ENCODE data around the gene REXO5. TPM values are rescaled to one million over a fixed set of nuclear protein-coding genes. Genes with fewer than 3 reads are reported as not detected.

Gene REXO5
- total and polyA plus RNA-seq, 10 of the 15 experiments (the other 5 are each of a cell fraction or from before 2014, with no cell fraction given), result 3.8 to 15.5 (median 10.1) TPM

DNA sequence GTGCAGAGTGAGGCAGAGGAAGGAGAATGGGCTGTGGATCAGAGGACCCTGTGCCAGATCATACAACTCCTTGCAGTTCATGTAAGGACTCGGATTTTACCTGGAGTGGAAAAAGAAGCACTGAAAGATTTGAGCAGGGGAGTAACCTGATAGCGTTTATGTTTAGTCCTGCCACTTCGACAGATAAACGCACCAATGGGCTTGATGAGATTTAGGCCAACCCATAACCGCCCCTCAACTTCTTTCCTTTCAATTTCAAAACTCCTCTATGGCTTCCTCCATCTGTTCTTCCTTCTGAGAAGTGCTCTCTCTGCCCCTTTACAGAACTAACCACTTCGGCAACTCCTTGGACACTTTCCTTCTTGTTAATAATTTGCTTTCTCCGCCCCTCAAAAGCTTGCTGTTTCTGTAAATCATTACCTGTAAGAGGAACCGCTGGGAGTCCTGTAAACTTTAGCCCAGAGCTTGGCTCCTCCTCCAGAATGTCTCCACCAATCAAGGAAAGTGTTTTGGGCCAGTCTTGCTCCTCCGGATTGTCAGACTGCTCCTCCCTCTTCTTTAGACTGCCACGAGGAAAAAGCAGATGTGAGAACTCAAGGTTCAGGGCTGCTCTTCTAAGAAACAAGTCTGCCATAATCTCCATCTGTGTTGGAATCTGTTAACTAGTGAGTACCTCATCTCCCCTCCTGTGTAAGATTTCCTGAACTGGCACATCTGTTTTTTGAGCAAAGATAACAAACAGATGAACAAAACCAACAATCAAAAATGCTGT lies 42.7 kb upstream of the REXO5 start, which contains the start of gene ACSM3:
TSS of gene ACSM3 (plus strand) at position 554 of the 772 bp plus-strand sequence. CDS start 6,021 bp downstream, outside the sequence.
- under 1% methylated on average over 10 of the region's 10 CpGs for WGBS (ENCODE audit: insufficient coverage, insufficient replicate concordance, low lambda C conversion rate, missing lambda C conversion rate)
- Histone ChIP-seq H2AFZ (ENCODE audit: control insufficient read depth, low read depth, low read length) (peak within 1 kb of the TSS; percentile 96), H3K4me2 (ENCODE audit: control insufficient read depth, insufficient read depth) (peak within 1 kb of the TSS; percentile 85), H3K4me3 (peak within 1 kb of the TSS; percentile 59), H4K20me1 (ENCODE audit: control insufficient read depth, insufficient read depth) (no peaks in the 10 kb centered on the region), H3K27me3 (replicated peaks in 1 of 2; ENCODE audit: control insufficient read depth in 2 of 2, insufficient read depth in 2 of 2, low read length in 1 of 2) (no peaks in the 10 kb centered on the region), H3K36me3 (ENCODE audit: control insufficient read depth in 2 of 2, insufficient read depth in 2 of 2, low read length in 1 of 2) (no peaks in the 10 kb centered on the region), H3K27ac (ENCODE audit: control insufficient read depth, insufficient read depth) (peak within 1 kb of the TSS; percentile 62), H3K9ac (ENCODE audit: control insufficient read depth, insufficient read depth, low read length) (peak within 1 kb of the TSS; percentile 43), H3K79me2 (ENCODE audit: control insufficient read depth, insufficient read depth, low read length) (no peaks in the 10 kb centered on the region), H3K9me3 (replicated peaks; ENCODE audit: control insufficient read depth, insufficient read depth, low read length) (peaks cover 2% of the 10 kb centered on the region; the same call in 1 of the 3 replicates), H3K4me1 (ENCODE audit: control insufficient read depth, insufficient read depth, low read length) (peaks cover 2% of the 10 kb centered on the region; the same call in 1 of the 2 replicates)
- peak; percentile 99 for FAIRE-seq
- ChIA-PET RAD21 (ENCODE audit: unreplicated experiment) (interaction anchor here (1.4 kb wide), 1 partner anchor 91 kb away, joined by 4 read pairs; no protein-coding TSS in a partner anchor), SMC1A (ENCODE audit: uncharacterized antibody, unreplicated experiment) (interaction anchor here (0.7 to 1.5 kb wide), 3 partner anchors 9 to 89 kb away, joined by 3 to 4 read pairs (median 4); partner anchors contain the start of gene THUMPD1), CTCF (interaction anchor here (1.6 to 3.2 kb wide), 2 partner anchors 12 to 51 kb away, joined by 5 to 44 read pairs; no protein-coding TSS in a partner anchor), POLR2A (interaction anchor here (0.6 to 1.9 kb wide), 4 partner anchors 19 to 458 kb away, joined by 4 to 7 read pairs (median 6); no protein-coding TSS in a partner anchor)
- intact Hi-C loops (cut with micrococcal nuclease; ENCODE audit: unreplicated experiment) (no loop called here), in situ Hi-C loops (cut with MboI) (no loop called here)
- peak; percentile 93 for DNase-seq (ENCODE audit: low read depth, low spot score)
- ATAC-seq, result peak; percentile 100
- TSS peak; percentile 93 for BruUV-seq (replicated peaks)
- TF ChIP-seq GATAD2B (conservative IDR thresholded peaks at IDR 0.05; ENCODE audit: low read depth) (no peak), IKZF2 (IDR thresholded peaks at IDR 0.05) (peak; percentile 31 to 36; a peak in 2 of 4 replicates), IRF4 (IDR thresholded peaks at IDR 0.05; ENCODE audit: low read depth, low read length) (peak; percentile 76), MTA2 (IDR thresholded peaks at IDR 0.05; ENCODE audit: low read depth) (peak; percentile 29; the same call in 1 of the 2 replicates), FOXK2 (IDR thresholded peaks at IDR 0.05) (peak; percentile 78), IKZF1 (conservative IDR thresholded peaks at IDR 0.05) (peak; percentile 52; the same call in 1 of the 2 replicates), POLR2AphosphoS5 (IDR thresholded peaks at IDR 0.05; ENCODE audit: low read length) (peak; percentile 48), POLR2AphosphoS2 (IDR thresholded peaks at IDR 0.05; ENCODE audit: low read depth, low read length) (no peak), RELA (IDR thresholded peaks at IDR 0.05; ENCODE audit: borderline replicate concordance, partially characterized antibody) (no peak), POU2F2 (IDR thresholded peaks at IDR 0.05; ENCODE audit: borderline replicate concordance, low read depth, low read length) (no peak), BHLHE40 (IDR thresholded peaks at IDR 0.05; ENCODE audit: borderline replicate concordance in 1 of 2, low read depth in 2 of 2, low read length in 1 of 2) (peak in 1 of 2 experiments; percentile 28; a peak in 1 of 4 replicates), RFX5 (IDR thresholded peaks at IDR 0.05; ENCODE audit: low read depth, low read length) (peak; percentile 52; the same call in 1 of the 2 replicates), CBX3 (IDR thresholded peaks at IDR 0.05; ENCODE audit: borderline replicate concordance, low read depth) (no peak), ATF7 (IDR thresholded peaks at IDR 0.05; ENCODE audit: low read depth) (peak; percentile 78)
- TF ChIP-seq, protein P1, sequence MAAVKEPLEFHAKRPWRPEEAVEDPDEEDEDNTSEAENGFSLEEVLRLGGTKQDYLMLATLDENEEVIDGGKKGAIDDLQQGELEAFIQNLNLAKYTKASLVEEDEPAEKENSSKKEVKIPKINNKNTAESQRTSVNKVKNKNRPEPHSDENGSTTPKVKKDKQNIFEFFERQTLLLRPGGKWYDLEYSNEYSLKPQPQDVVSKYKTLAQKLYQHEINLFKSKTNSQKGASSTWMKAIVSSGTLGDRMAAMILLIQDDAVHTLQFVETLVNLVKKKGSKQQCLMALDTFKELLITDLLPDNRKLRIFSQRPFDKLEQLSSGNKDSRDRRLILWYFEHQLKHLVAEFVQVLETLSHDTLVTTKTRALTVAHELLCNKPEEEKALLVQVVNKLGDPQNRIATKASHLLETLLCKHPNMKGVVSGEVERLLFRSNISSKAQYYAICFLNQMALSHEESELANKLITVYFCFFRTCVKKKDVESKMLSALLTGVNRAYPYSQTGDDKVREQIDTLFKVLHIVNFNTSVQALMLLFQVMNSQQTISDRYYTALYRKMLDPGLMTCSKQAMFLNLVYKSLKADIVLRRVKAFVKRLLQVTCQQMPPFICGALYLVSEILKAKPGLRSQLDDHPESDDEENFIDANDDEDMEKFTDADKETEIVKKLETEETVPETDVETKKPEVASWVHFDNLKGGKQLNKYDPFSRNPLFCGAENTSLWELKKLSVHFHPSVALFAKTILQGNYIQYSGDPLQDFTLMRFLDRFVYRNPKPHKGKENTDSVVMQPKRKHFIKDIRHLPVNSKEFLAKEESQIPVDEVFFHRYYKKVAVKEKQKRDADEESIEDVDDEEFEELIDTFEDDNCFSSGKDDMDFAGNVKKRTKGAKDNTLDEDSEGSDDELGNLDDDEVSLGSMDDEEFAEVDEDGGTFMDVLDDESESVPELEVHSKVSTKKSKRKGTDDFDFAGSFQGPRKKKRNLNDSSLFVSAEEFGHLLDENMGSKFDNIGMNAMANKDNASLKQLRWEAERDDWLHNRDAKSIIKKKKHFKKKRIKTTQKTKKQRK (IDR thresholded peaks at IDR 0.05; ENCODE audit: low read depth, low read length), result no peak
- TF ChIP-seq, protein P2, sequence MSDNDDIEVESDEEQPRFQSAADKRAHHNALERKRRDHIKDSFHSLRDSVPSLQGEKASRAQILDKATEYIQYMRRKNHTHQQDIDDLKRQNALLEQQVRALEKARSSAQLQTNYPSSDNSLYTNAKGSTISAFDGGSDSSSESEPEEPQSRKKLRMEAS (IDR thresholded peaks at IDR 0.05; ENCODE audit: low read depth, low read length), result peak; percentile 75; the same call in 1 of the 2 replicates
- TF ChIP-seq, protein P3, sequence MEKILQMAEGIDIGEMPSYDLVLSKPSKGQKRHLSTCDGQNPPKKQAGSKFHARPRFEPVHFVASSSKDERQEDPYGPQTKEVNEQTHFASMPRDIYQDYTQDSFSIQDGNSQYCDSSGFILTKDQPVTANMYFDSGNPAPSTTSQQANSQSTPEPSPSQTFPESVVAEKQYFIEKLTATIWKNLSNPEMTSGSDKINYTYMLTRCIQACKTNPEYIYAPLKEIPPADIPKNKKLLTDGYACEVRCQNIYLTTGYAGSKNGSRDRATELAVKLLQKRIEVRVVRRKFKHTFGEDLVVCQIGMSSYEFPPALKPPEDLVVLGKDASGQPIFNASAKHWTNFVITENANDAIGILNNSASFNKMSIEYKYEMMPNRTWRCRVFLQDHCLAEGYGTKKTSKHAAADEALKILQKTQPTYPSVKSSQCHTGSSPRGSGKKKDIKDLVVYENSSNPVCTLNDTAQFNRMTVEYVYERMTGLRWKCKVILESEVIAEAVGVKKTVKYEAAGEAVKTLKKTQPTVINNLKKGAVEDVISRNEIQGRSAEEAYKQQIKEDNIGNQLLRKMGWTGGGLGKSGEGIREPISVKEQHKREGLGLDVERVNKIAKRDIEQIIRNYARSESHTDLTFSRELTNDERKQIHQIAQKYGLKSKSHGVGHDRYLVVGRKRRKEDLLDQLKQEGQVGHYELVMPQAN (conservative IDR thresholded peaks at IDR 0.05), result 0 out of 2 replicates have a peak, but pooled peaks have one; percentile 26
